HG02571 (cell line): Measurements from ENCODE around the gene SRGAP1.

Experiments used
- ATAC-seq: cut with Tn5 transposase; IDR thresholded peaks from one replicate; pipeline ENCODE4 v1.9.1; 2021; ENCODE audit warnings: mild to moderate bottlenecking, moderate library complexity; ENCODE audit not compliant: unreplicated experiment

The SRGAP1 gene

GRCh38 chr12:63929426-63929825 is 84.9 kb downstream of the SRGAP1 start:
- ATAC-seq, result no peak

- ATAC-seq, result no peak
Measured at GRCh38 chr12:63930971-63931370, 86.5 kb downstream of the SRGAP1 start.

GRCh38 chr12:63931703-63932102 is 87.2 kb downstream of the SRGAP1 start:
- no peak for ATAC-seq

- ATAC-seq, result no peak
Measured at GRCh38 chr12:63934936-63935335, 90.4 kb downstream of the SRGAP1 start.

GRCh38 chr12:63935361-63935760 is 90.9 kb downstream of the SRGAP1 start:
- no peak for ATAC-seq

- ATAC-seq, result no peak
Measured at GRCh38 chr12:63937378-63938316, 93.1 kb downstream of the SRGAP1 start.

- no peak for ATAC-seq
Measured at GRCh38 chr12:63940310-63941005, 96.0 kb downstream of the SRGAP1 start.

- no peak for ATAC-seq
Measured at GRCh38 chr12:63941166-63941800, 96.8 kb downstream of the SRGAP1 start.

GRCh38 chr12:63941879-63942278 is 97.4 kb downstream of the SRGAP1 start:
- no peak for ATAC-seq

- no peak for ATAC-seq
Measured at GRCh38 chr12:63942464-63943241, 98.2 kb downstream of the SRGAP1 start.

GRCh38 chr12:63944034-63944579 is 99.6 kb downstream of the SRGAP1 start:
- no peak for ATAC-seq

GRCh38 chr12:63944586-63945228 is 100.2 kb downstream of the SRGAP1 start:
- ATAC-seq, result no peak

- no peak for ATAC-seq
Measured at GRCh38 chr12:63945777-63946176, 101.3 kb downstream of the SRGAP1 start.

GRCh38 chr12:63948211-63948610 is 103.7 kb downstream of the SRGAP1 start:
- no peak for ATAC-seq

- no peak for ATAC-seq
Measured at GRCh38 chr12:63949902-63950301, 105.4 kb downstream of the SRGAP1 start.

GRCh38 chr12:63952995-63953394 is 108.5 kb downstream of the SRGAP1 start:
- no peak for ATAC-seq

- no peak for ATAC-seq
Measured at GRCh38 chr12:63955831-63956666, 111.5 kb downstream of the SRGAP1 start.

- ATAC-seq, result no peak
Measured at GRCh38 chr12:63957496-63957895, 113.0 kb downstream of the SRGAP1 start.
